Heart right ventricle (tissue), 16 donors: Measurements from ENCODE around the gene POLE. TPM values are rescaled to one million over a fixed set of nuclear protein-coding genes. Genes with fewer than 3 reads are reported as not detected.

ENCODE experiments used
- ATAC-seq, 8 donors: fragments of 200-7000 bp; cut with Tn5 transposase; one replicate each; pipeline ENCODE4 v1.9.1; 2020; ENCODE audit warnings: mild to moderate bottlenecking in 8 of 8, moderate library complexity in 8 of 8, moderate number of reproducible peaks in 1 of 8
- DNase-seq, 2 donors: peaks; one replicate each; pipeline ENCODE4 v3.0.0-alpha.2; 2020
- H3K27ac ChIP-seq, 10 donors: fragments of 200-600 bp; sonication (generic) in 2 of 10; one replicate each; pipeline versions ENCODE4 v1.5.0 to v1.8.0; 2020 to 2022; ENCODE audit warnings: mild to moderate bottlenecking in 3 of 10
- H3K27me3 ChIP-seq, 7 donors: fragments of 200-600 bp; one replicate each; pipeline ENCODE4 v1.8.0; 2021 to 2022; ENCODE audit warnings: mild to moderate bottlenecking in 2 of 7
- H3K36me3 ChIP-seq, 9 donors: fragments of 200-600 bp; sonication (generic) in 1 of 9; one replicate each; pipeline versions ENCODE4 v1.5.0 to v1.8.0; 2020 to 2022; ENCODE audit warnings: mild to moderate bottlenecking in 2 of 9
- H3K4me1 ChIP-seq, 9 donors: fragments of 200-600 bp; sonication (generic) in 1 of 9; one replicate each; pipeline versions ENCODE4 v1.5.0 to v1.8.0; 2020 to 2022; ENCODE audit warnings: mild to moderate bottlenecking in 4 of 9
- H3K4me3 ChIP-seq, 10 donors: fragments of 200-600 bp; sonication (generic) in 2 of 10; one replicate each; pipeline versions ENCODE4 v1.5.0 to v1.8.0; 2020 to 2022; ENCODE audit warnings: mild to moderate bottlenecking in 7 of 10, moderate library complexity in 2 of 10
- H3K9me3 ChIP-seq, 11 donors: fragments of 200-600 bp in 10 of 11; sonication (generic) in 2 of 11; one replicate each; pipeline versions ENCODE4 v1.5.0 to v1.8.0; 2013 to 2022; ENCODE audit warnings: mild to moderate bottlenecking in 2 of 11, control low read depth in 1 of 11, moderate library complexity in 1 of 11
- WGBS, 2 donors: extraction: QIAGEN DNeasy Blood & Tissue Kit; methylation state at CpG; one replicate each; pipeline ENCODE4 v1.1.7; 2013; ENCODE audit warnings: inconsistent platforms in 1 of 2; 5-methylcytosine and 5-hydroxymethylcytosine counted together
- intact Hi-C, 10 donors: fragments of 100-400 bp; cut with DNase I; formaldehyde crosslinking; loops; one replicate each; pipeline versions ENCODE4 v1.11.1 to v1.14.2; 2022
- polyA plus RNA-seq, 2 donors: library from polyadenylated mRNA; stranded (reverse); fragments of 200-250 nt; gene quantifications; one replicate each; pipeline ENCODE4 v1.2.3, GENCODE V29; 2013
- total RNA-seq, 10 donors: library from RNA; stranded (reverse); fragmentation: NEBNext Ultra II Directional in 3 of 10; extraction: Animal tissue kit (Norgen Biotek cat#: 25700) in 3 of 10; gene quantifications; one replicate each; pipeline versions ENCODE4 v1.2.1 to v1.2.4, GENCODE V29; 2021 to 2023
- TF ChIP-seq, protein P1 (sequence below), 9 donors: fragments of 200-600 bp; sonication (generic) in 2 of 9; IDR thresholded peaks; one replicate each; pipeline versions ENCODE4 v1.5.0 to v1.8.0; 2021 to 2022; ENCODE audit warnings: antibody characterized with exemption in 9 of 9, mild to moderate bottlenecking in 5 of 9, moderate library complexity in 1 of 9
- donor health status: Arrhythmogenic right ventricular cardiomyopathy.
- donor health status: ischemic (EF 13 %, LVEDD 7.1; RV severe dilation, severe dysfunction).
- donor health status: healthy with polysubstance abuse.
- donor health status: DM: no; HTN: yes; CAD: no.
- donor health status: DM: no; HTN: no; CAD: no.
- donor health status: ischemic (EF 25% LVEDD 6.9; RV normal size, moderate dysfunction).
- donor health status: ischemic (EF 25% LVEDD 5.7; RV mildly dilated, moderate dysfunction).
- donor health status: healthy.
- donor health status: DM: yes; HTN: yes; CAD: no.
- donor health status: Ischemic cardiomyopathy.
- donor health status: ischemic (EF 35%, LVEDD 5.7; RV mildly dilated, moderate dysfunction).
- donor health status: nonischemic (EF 11% LVEDD 7.7; RV severe dilation, severe dysfunction).
- donor health status: DM: yes; HTN: yes; CAD: no.
- donor health status: PGD.
- donor health status: ischemic (EF 29% LVEDD 5.4; RV normal size, mild dysfunction).
- donor health status: nonischemic (EF 23%, LVEDD 6.1; RV moderate dilation, normal function).

Gene POLE
- total and polyA plus RNA-seq, 12 donors, result 6.8 to 25.8 (median 9.9) TPM

DNA sequence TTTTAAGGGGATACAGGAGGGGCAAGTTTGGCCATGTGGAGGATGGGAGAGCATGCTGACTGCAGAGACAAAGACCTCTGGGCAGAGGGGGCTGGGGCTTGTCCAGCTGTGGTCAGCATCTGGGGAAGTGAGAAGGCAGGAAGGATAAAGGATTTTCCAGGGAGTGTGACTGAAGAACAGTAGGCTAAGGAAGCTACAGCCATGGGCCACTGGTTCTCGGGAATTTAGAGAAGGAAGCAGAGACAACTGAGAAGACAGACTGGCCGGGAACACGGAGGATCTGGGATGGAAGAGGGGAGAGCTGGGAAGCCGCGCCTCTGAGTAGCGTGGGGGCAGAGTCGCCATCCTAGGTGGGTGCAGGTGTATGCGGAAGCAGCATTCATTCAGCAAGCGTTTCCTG, 16.5 kb upstream of the POLE start:
- WGBS, 2 donors, result 93 to 94% methylated on average over 9 of the region's 9 CpGs
- Histone ChIP-seq H3K4me1 (no peaks in the 10 kb centered on the region), H3K27me3 (no peaks in the 10 kb centered on the region), H3K27ac (no peak overlapping the region), H3K4me3 (no peak overlapping the region), H3K9me3 (peaks cover 0 to 8% (median 0%) of the 10 kb centered on the region in 11 donors), H3K36me3 (peaks cover 0 to 50% (median 12%) of the 10 kb centered on the region in 9 donors)
- no peak for DNase-seq
- TF ChIP-seq, protein P1, sequence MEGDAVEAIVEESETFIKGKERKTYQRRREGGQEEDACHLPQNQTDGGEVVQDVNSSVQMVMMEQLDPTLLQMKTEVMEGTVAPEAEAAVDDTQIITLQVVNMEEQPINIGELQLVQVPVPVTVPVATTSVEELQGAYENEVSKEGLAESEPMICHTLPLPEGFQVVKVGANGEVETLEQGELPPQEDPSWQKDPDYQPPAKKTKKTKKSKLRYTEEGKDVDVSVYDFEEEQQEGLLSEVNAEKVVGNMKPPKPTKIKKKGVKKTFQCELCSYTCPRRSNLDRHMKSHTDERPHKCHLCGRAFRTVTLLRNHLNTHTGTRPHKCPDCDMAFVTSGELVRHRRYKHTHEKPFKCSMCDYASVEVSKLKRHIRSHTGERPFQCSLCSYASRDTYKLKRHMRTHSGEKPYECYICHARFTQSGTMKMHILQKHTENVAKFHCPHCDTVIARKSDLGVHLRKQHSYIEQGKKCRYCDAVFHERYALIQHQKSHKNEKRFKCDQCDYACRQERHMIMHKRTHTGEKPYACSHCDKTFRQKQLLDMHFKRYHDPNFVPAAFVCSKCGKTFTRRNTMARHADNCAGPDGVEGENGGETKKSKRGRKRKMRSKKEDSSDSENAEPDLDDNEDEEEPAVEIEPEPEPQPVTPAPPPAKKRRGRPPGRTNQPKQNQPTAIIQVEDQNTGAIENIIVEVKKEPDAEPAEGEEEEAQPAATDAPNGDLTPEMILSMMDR (IDR thresholded peaks at IDR 0.05), result no peak
- intact Hi-C loops, result no loop called here
- ATAC-seq, result peak in 1 of 8 donors; percentile 7

DNA sequence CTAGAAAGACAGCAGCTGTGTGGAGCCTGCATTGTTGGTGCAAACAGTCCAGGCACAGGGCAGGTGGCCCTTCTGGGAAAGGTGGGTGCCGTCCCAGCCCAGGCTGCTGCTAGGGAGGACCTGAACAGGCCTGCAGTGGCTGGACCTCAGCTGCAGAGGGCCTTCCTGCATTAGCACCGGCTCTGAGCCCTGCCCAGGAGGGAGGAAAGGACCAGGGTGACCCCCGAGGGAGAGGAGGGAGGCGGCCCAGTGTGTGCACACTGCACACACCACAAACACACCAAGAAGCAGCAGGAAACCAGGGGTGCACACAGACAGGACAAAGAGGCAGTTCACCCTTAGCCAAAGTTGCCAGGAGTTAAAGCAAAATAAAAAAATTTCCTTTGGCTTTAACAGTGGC, 15.5 kb upstream of the POLE start:
- 60 to 74% methylated on average over 4 of the region's 4 CpGs for WGBS, 2 donors
- H3K27ac ChIP-seq, result no peak overlapping the region
- no peaks in the 10 kb centered on the region for H3K27me3 ChIP-seq
- H3K4me3 ChIP-seq, result no peak overlapping the region
- no peak for ATAC-seq
- DNase-seq, result no peak
- H3K4me1 ChIP-seq, result no peaks in the 10 kb centered on the region
- peaks cover 0 to 5% (median 0%) of the 10 kb centered on the region in 11 donors for H3K9me3 ChIP-seq
- TF ChIP-seq, protein P1 (IDR thresholded peaks at IDR 0.05), result no peak
- peaks cover 0 to 59% (median 12%) of the 10 kb centered on the region in 9 donors for H3K36me3 ChIP-seq
- intact Hi-C loops, result no loop called here

DNA sequence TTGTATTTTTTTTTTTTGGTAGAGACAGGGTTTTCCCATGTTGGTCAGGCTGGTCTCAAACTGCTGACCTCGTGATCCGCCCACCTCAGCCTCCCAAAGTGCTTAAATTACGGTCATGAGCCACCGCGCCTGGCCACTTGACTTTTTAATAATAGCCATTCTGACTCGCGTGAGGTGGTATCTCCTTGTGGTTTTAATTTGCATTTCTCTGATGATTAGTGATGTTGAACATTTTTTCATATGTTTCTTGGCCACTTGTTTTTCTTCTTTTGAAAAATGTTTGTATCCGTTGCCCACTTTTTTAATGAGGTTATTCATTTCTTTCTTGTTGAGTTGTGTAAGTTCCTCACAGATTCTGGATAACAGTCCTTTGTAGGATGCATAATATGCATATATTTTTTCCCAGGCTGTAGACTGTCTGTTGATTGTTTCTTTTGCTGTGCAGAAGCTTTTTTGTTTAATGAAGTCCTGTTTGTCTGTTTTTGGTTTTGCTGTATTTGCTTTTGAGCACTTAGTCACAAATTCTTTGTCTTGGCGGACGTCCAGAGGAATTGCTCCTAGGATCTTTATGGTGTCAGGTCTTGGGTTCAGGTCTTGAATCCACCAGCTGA, 13.2 kb upstream of the POLE start:
- H3K4me1 ChIP-seq, result peaks cover 0 to 9% (median 4%) of the 10 kb centered on the region in 9 donors
- WGBS, 2 donors, result 94% methylated on average over 10 of the region's 10 CpGs
- peaks cover 0 to 76% (median 12%) of the 10 kb centered on the region in 9 donors for H3K36me3 ChIP-seq
- intact Hi-C loops, result no loop called here
- no peak overlapping the region for H3K4me3 ChIP-seq
- H3K27me3 ChIP-seq, result no peaks in the 10 kb centered on the region
- TF ChIP-seq, protein P1 (IDR thresholded peaks at IDR 0.05), result no peak
- H3K9me3 ChIP-seq, result no peaks in the 10 kb centered on the region
- ATAC-seq (no peak), DNase-seq (no peak)
- H3K27ac ChIP-seq, result no peak overlapping the region

DNA sequence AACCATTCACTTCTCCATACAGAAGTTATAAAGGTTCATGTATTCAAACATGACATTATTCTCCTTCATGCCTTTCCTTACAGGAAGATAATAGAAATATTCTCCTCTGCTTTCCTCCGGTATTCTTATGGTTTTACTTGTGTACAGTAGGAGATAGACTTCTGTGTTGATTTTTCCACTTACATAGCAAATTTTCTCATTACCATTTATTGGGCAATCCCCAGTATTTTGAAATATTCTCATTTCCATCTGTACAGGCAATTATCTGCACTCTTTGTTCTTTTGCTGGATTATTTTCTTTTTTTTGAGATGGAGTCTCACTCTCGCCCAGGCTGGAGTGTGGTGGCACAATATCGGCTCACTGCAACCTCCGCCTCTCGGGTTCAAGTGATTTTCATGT, 11.2 kb upstream of the POLE start:
- 78 to 88% methylated on average over 5 of the region's 5 CpGs for WGBS, 2 donors
- no peak for DNase-seq
- Histone ChIP-seq H3K27ac (no peak overlapping the region), H3K4me1 (peaks cover 0 to 13% (median 4%) of the 10 kb centered on the region in 9 donors), H3K27me3 (no peaks in the 10 kb centered on the region), H3K4me3 (no peak overlapping the region), H3K36me3 (peaks cover 0 to 64% (median 12%) of the 10 kb centered on the region in 9 donors), H3K9me3 (no peaks in the 10 kb centered on the region)
- intact Hi-C loops, result no loop called here
- no peak for ATAC-seq
- TF ChIP-seq, protein P1 (IDR thresholded peaks at IDR 0.05), result no peak
